H1 (cell line): ENCODE data around the gene IGF1. TPM values are rescaled to one million over a fixed set of nuclear protein-coding genes. Genes with fewer than 3 reads are reported as not detected.

Source experiments
- CTCF ChIA-PET: fragments of 300-600 bp; sonication (Branson Sonifier 250); formaldehyde crosslinking; loops from one replicate; lab custom pipeline; 2021; ENCODE audit not compliant: partially characterized antibody; lab: Charles Lee
- POLR2A ChIA-PET: fragments of 300-600 bp; sonication (Branson Sonifier 250); formaldehyde crosslinking; loops from one replicate; lab custom pipeline; 2021; ENCODE audit warnings: inconsistent platforms; ENCODE audit not compliant: partially characterized antibody; lab: Charles Lee
- DNase-seq, 2 experiments: peaks; one replicate each; pipeline versions ENCODE4 v3.0.0 to v3.0.0-alpha.2; 2010 to 2022; ENCODE audit warnings: low spot score in 2 of 2, low read depth in 1 of 2, mixed read lengths in 1 of 2
- FAIRE-seq: peaks from 2 replicates; lab custom pipeline; 2011; peaks lifted over from hg19 to GRCh38; lab: Jason Lieb, UNC
- H2AFZ ChIP-seq: 2 replicates; pipeline ENCODE4 v1.8.1; 2012; ENCODE audit warnings: low read length, inconsistent platforms
- H2AK5ac ChIP-seq: 2 replicates; pipeline ENCODE4 v1.6.1; 2013; ENCODE audit warnings: low read depth, low read length
- H2BK120ac ChIP-seq: replicated peaks from 2 replicates; pipeline ENCODE3; 2013; ENCODE audit warnings: low read depth, low read length, inconsistent platforms
- H2BK12ac ChIP-seq: 2 replicates; pipeline ENCODE4 v1.6.1; 2013; ENCODE audit warnings: low read depth, low read length
- H2BK15ac ChIP-seq: 2 replicates; pipeline ENCODE4 v1.6.1; 2013; ENCODE audit warnings: low read length
- H2BK20ac ChIP-seq: 2 replicates; pipeline ENCODE4 v1.6.1; 2013; ENCODE audit warnings: low read length
- H2BK5ac ChIP-seq: 2 replicates; pipeline ENCODE4 v1.6.1; 2013; ENCODE audit warnings: low read depth, low read length
- H3K14ac ChIP-seq: 2 replicates; pipeline ENCODE4 v1.6.1; 2013; ENCODE audit warnings: inconsistent platforms; ENCODE audit not compliant: insufficient read length
- H3K18ac ChIP-seq: 2 replicates; pipeline ENCODE4 v1.6.1; 2013; ENCODE audit warnings: low read length; ENCODE audit errors: extremely low read depth
- H3K23ac ChIP-seq: 2 replicates; pipeline ENCODE4 v1.6.1; 2013; ENCODE audit warnings: inconsistent platforms; ENCODE audit not compliant: insufficient read length
- H3K23me2 ChIP-seq: 2 replicates; pipeline ENCODE4 v1.6.1; 2013; ENCODE audit warnings: low read depth, low read length
- H3K27ac ChIP-seq: 2 replicates; pipeline ENCODE4 v1.6.1; 2011; ENCODE audit warnings: low read depth, low read length, inconsistent platforms
- H3K27me3 ChIP-seq, 4 experiments: replicated peaks in 1 of 4; 1 replicate in 1 of 4; 2 replicates in 3 of 4; pipeline versions ENCODE4 v1.6.1 to v1.8.1; 2011 to 2013; ENCODE audit warnings: low read length in 3 of 4, mild to moderate bottlenecking in 3 of 4, inconsistent platforms in 2 of 4, mixed read lengths in 2 of 4, moderate library complexity in 1 of 4; ENCODE audit not compliant: control insufficient read depth in 3 of 4, insufficient read depth in 3 of 4; ENCODE audit errors: extremely low read depth in 1 of 4
- H3K36me3 ChIP-seq, 4 experiments: 2 replicates each; pipeline versions ENCODE4 v1.6.1 to v1.8.1; 2011 to 2013; ENCODE audit warnings: mild to moderate bottlenecking in 4 of 4, low read length in 3 of 4, moderate library complexity in 2 of 4, control low read depth in 1 of 4, inconsistent platforms in 1 of 4; ENCODE audit not compliant: insufficient read depth in 4 of 4, control insufficient read depth in 2 of 4
- H3K4ac ChIP-seq: replicated peaks from 2 replicates; pipeline ENCODE3; 2013; ENCODE audit warnings: low read length, low read depth, mixed read lengths, inconsistent platforms; ENCODE audit not compliant: insufficient read length
- H3K4me1 ChIP-seq, 4 experiments: replicated peaks in 1 of 4; 1 replicate in 1 of 4; 2 replicates in 3 of 4; pipeline versions ENCODE4 v1.6.1 to v1.8.1; 2011 to 2013; ENCODE audit warnings: low read length in 3 of 4, inconsistent platforms in 2 of 4, mixed read lengths in 1 of 4; ENCODE audit not compliant: insufficient read depth in 4 of 4, control insufficient read depth in 3 of 4
- H3K4me2 ChIP-seq, 2 experiments: 2 replicates each; pipeline versions ENCODE4 v1.6.1 to v1.8.1; 2011 to 2013; ENCODE audit warnings: low read depth in 2 of 2, low read length in 2 of 2, control low read depth in 1 of 2, inconsistent platforms in 1 of 2, mild to moderate bottlenecking in 1 of 2; ENCODE audit not compliant: insufficient read depth in 1 of 2
- H3K4me3 ChIP-seq, 4 experiments: fragments of 200-600, 300-600 bp in 1 of 4; sonication (generic), shearing (Covaris generic), sonication (Bioruptor Twin) in 1 of 4; 2 replicates each; pipeline versions ENCODE4 v1.5.1 to v1.8.1; 2011 to 2016; ENCODE audit warnings: low read length in 4 of 4, low read depth in 3 of 4, control low read depth in 2 of 4, inconsistent platforms in 2 of 4, mild to moderate bottlenecking in 2 of 4, mixed read lengths in 1 of 4, moderate library complexity in 1 of 4; ENCODE audit not compliant: insufficient read depth in 2 of 4; ENCODE audit errors: extremely low read depth in 1 of 4
- H3K56ac ChIP-seq: replicated peaks from 2 replicates; pipeline ENCODE3; 2013; ENCODE audit warnings: low read depth, mild to moderate bottlenecking, mixed read lengths, low read length, inconsistent platforms; ENCODE audit not compliant: insufficient read length
- H3K79me1 ChIP-seq: 2 replicates; pipeline ENCODE4 v1.6.1; 2013; ENCODE audit warnings: low read depth, low read length, control low read depth
- H3K79me2 ChIP-seq, 2 experiments: 2 replicates each; pipeline versions ENCODE4 v1.6.1 to v1.8.1; 2012 to 2013; ENCODE audit warnings: low read length in 2 of 2, mild to moderate bottlenecking in 2 of 2, inconsistent platforms in 1 of 2; ENCODE audit not compliant: insufficient read depth in 2 of 2, control insufficient read depth in 1 of 2
- H3K9ac ChIP-seq, 4 experiments: replicated peaks in 1 of 4; 1 replicate in 1 of 4; 2 replicates in 3 of 4; pipeline versions ENCODE4 v1.6.1 to v1.8.1; 2011 to 2013; ENCODE audit warnings: low read depth in 3 of 4, low read length in 3 of 4, control low read depth in 2 of 4, mild to moderate bottlenecking in 2 of 4, moderate library complexity in 2 of 4, inconsistent platforms in 1 of 4; ENCODE audit errors: extremely low read depth in 1 of 4
- H3K9me3 ChIP-seq, 2 experiments: 2 replicates each; pipeline versions ENCODE4 v1.6.1 to v1.8.1; 2012 to 2013; ENCODE audit warnings: mild to moderate bottlenecking in 2 of 2, moderate library complexity in 2 of 2, control low read depth in 1 of 2, inconsistent platforms in 1 of 2, low read depth in 1 of 2, low read length in 1 of 2, mixed read lengths in 1 of 2; ENCODE audit not compliant: insufficient read depth in 2 of 2
- H4K20me1 ChIP-seq, 2 experiments: replicated peaks in 1 of 2; 2 replicates each; pipeline versions ENCODE3 to v1.8.1; 2011 to 2013; ENCODE audit warnings: inconsistent platforms in 2 of 2, low read length in 2 of 2, mild to moderate bottlenecking in 1 of 2; ENCODE audit not compliant: insufficient read depth in 2 of 2, control insufficient read depth in 1 of 2
- H4K5ac ChIP-seq: 2 replicates; pipeline ENCODE4 v1.6.1; 2013; ENCODE audit warnings: low read length, low read depth, mixed read lengths, inconsistent platforms; ENCODE audit not compliant: insufficient read length
- H4K8ac ChIP-seq: 2 replicates; pipeline ENCODE4 v1.8.0; 2013; ENCODE audit warnings: mild to moderate bottlenecking, moderate library complexity, low read length, inconsistent platforms; ENCODE audit not compliant: insufficient read depth; ENCODE audit errors: extremely low read depth
- H4K91ac ChIP-seq: replicated peaks from 2 replicates; pipeline ENCODE3; 2013; ENCODE audit warnings: low read length, mixed read lengths, inconsistent platforms; ENCODE audit not compliant: insufficient read length
- ATF3 ChIP-seq: IDR thresholded peaks from 2 replicates; pipeline ENCODE4 v1.6.1; 2011; ENCODE audit warnings: low read depth, mild to moderate bottlenecking, low read length; ENCODE audit not compliant: insufficient read depth
- CEBPB ChIP-seq: IDR thresholded peaks from 2 replicates; pipeline ENCODE4 v1.6.1; 2012; ENCODE audit warnings: low read depth, low read length
- FOSL1 ChIP-seq: IDR thresholded peaks from 2 replicates; pipeline ENCODE4 v1.6.1; 2011; ENCODE audit warnings: mild to moderate bottlenecking, low read depth, low read length, moderate library complexity; ENCODE audit not compliant: insufficient read depth
- JUND ChIP-seq: IDR thresholded peaks from 2 replicates; pipeline ENCODE4 v1.6.1; 2011; ENCODE audit warnings: mild to moderate bottlenecking, improper control_type of control experiment, low read length
- KDM1A ChIP-seq: fragments of 200-600, 300-600 bp; sonication (generic); IDR thresholded peaks from 2 replicates; pipeline ENCODE4 v1.7.1; 2016; ENCODE audit warnings: mild to moderate bottlenecking, low read length, borderline replicate concordance
- TCF12 ChIP-seq: IDR thresholded peaks from 2 replicates; pipeline ENCODE4 v1.6.1; 2011; ENCODE audit warnings: low read depth, mild to moderate bottlenecking, low read length
- WGBS, 2 experiments: shearing (Covaris generic) in 1 of 2; methylation state at CpG; one replicate each; pipeline versions ENCODE4 v1.1.6 to v1.1.7; 2013 to 2015; ENCODE audit warnings: low lambda C conversion rate in 2 of 2, mixed read lengths in 2 of 2, inconsistent platforms in 1 of 2, low coverage in 1 of 2, missing lambda C conversion rate in 1 of 2; ENCODE audit not compliant: insufficient replicate concordance in 2 of 2, insufficient coverage in 1 of 2, insufficient read length in 1 of 2; ENCODE audit errors: extremely low coverage in 1 of 2, missing lambda C conversion rate in 1 of 2; 5-methylcytosine and 5-hydroxymethylcytosine counted together
- polyA plus RNA-seq, 7 experiments: library from polyadenylated mRNA; depleted of rRNA in 3 of 7; stranded (reverse) in 5 of 7; unstranded in 2 of 7; fragments of >200 nt in 5 of 7; fragments of 200-250 nt in 2 of 7; gene quantifications; 1 replicate in 5 of 7; 2 replicates in 1 of 7; 4 replicates in 1 of 7; pipeline versions ENCODE4 v1.2.1 to v1.2.3, GENCODE V29; 2011 to 2013; ENCODE audit warnings: missing spikeins in 2 of 7, mixed read lengths in 2 of 7
- total RNA-seq: library from RNA; stranded (reverse); fragmentation: NEBNext Ultra II Directional; extraction: Animal tissue kit (Norgen Biotek cat#: 25700); gene quantifications from 2 replicates; pipeline ENCODE4 v1.2.1, GENCODE V29; 2021

The IGF1 gene
- total and polyA plus RNA-seq, 2 of the 8 experiments (the other 6 are each of a cell fraction or from before 2014, with no cell fraction given), result not detected

- Histone ChIP-seq H2BK12ac (no peak overlapping the region), H4K20me1 (no peaks in the 10 kb centered on the region), H3K27ac (no peak overlapping the region), H3K4me2 (no peak overlapping the region), H4K91ac (no peak overlapping the region), H2BK20ac (no peak overlapping the region), H3K4me1 (no peaks in the 10 kb centered on the region; a peak in 1 of 7 replicates), H2BK15ac (no peak overlapping the region), H3K36me3 (no peaks in the 10 kb centered on the region), H3K4ac (no peak overlapping the region), H3K23ac (no peak overlapping the region), H4K8ac (no peak overlapping the region), H3K9me3 (no peaks in the 10 kb centered on the region), H4K5ac (no peak overlapping the region), H3K18ac (no peak overlapping the region), H2BK120ac (no peak overlapping the region), H3K9ac (no peak overlapping the region)
- 90% methylated on average over 1 of the region's 1 CpG; no CpG with 5 or more reads in 1 of the 2 experiments for WGBS, 2 experiments
- FAIRE-seq (no peak), DNase-seq (no peak)
- no peak for TF ChIP-seq KDM1A
- TF ChIP-seq ATF3, result no peak
- TF ChIP-seq CEBPB, result no peak
- TF ChIP-seq TCF12, result no peak
- TF ChIP-seq JUND, result no peak
- TF ChIP-seq FOSL1, result no peak
- TF ChIP-seq, all 59 proteins: peak for 0
- H3K79me1 ChIP-seq, result no peaks in the 10 kb centered on the region
- no peaks in the 10 kb centered on the region for H3K27me3 ChIP-seq
- H2AK5ac ChIP-seq, result no peak overlapping the region
- no peaks in the 10 kb centered on the region for H3K79me2 ChIP-seq
- no peak overlapping the region for H2AFZ ChIP-seq
- POLR2A ChIA-PET, result no interaction called here
- H3K56ac ChIP-seq, result no peak overlapping the region
- H3K4me3 ChIP-seq, result no peak overlapping the region
- CTCF ChIA-PET, result interaction anchor here (0.6 to 2.9 kb wide), 11 partner anchors 8 to 364 kb away, joined by 3 to 14 read pairs (median 5); no protein-coding TSS in a partner anchor
- no peak overlapping the region for H2BK5ac ChIP-seq
- H3K14ac ChIP-seq, result no peak overlapping the region
- no peaks in the 10 kb centered on the region for H3K23me2 ChIP-seq
Observed at GRCh38 chr12:102514696-102515095, 34.3 kb upstream of the IGF1 start.
